Right hindlimb (tissue), 1 donor: ENCODE measurements around the gene RPIA.
"Not testable (repeated sequence)": the region's sequence is repeated elsewhere in the genome, so short reads cannot be mapped to it uniquely, and the experiment has no call there.

Experiments
- DNase-seq: peaks from one replicate; pipeline ENCODE4 v3.0.0-alpha.2; 2018

The RPIA gene

GRCh38 chr2:88691339-88692183, at the start of gene RPIA:
RPIA (plus strand) TSS chr2:88691673; CDS start chr2:88691699, 26 bp downstream.
- DNase-seq = peak; percentile 99

GRCh38 chr2:88642278-88642677, 49.2 kb upstream of the RPIA start:
- DNase-seq = no peak

GRCh38 chr2:88645291-88645882, 46.1 kb upstream of the RPIA start:
- DNase-seq = not testable (repeated sequence)

GRCh38 chr2:88651646-88652045, 39.8 kb upstream of the RPIA start:
- no peak for DNase-seq

- DNase-seq = no peak
Measured at GRCh38 chr2:88654714-88655113, 36.8 kb upstream of the RPIA start.

GRCh38 chr2:88656690-88657089, 34.8 kb upstream of the RPIA start:
- no peak for DNase-seq

- DNase-seq = no peak
Measured at GRCh38 chr2:88657131-88657530, 34.3 kb upstream of the RPIA start.

GRCh38 chr2:88658326-88658725, 33.1 kb upstream of the RPIA start:
- DNase-seq = no peak

GRCh38 chr2:88658881-88659537, 32.5 kb upstream of the RPIA start:
- no peak for DNase-seq

- DNase-seq = peak; percentile 63
Measured at GRCh38 chr2:88659538-88659915, 31.9 kb upstream of the RPIA start.

- DNase-seq = no peak
Measured at GRCh38 chr2:88660622-88661021, 30.9 kb upstream of the RPIA start.

- DNase-seq = no peak
Measured at GRCh38 chr2:88666576-88666975, 24.9 kb upstream of the RPIA start.

GRCh38 chr2:88667219-88667618, 24.3 kb upstream of the RPIA start:
- DNase-seq = no peak

GRCh38 chr2:88668862-88669261, 22.6 kb upstream of the RPIA start:
- no peak for DNase-seq

- no peak for DNase-seq
Measured at GRCh38 chr2:88669482-88670214, 21.8 kb upstream of the RPIA start.

- DNase-seq = no peak
Measured at GRCh38 chr2:88671786-88672427, 19.6 kb upstream of the RPIA start.

GRCh38 chr2:88673363-88673762, 18.1 kb upstream of the RPIA start:
- DNase-seq = no peak

- DNase-seq = no peak
Measured at GRCh38 chr2:88680266-88680902, 11.1 kb upstream of the RPIA start.

GRCh38 chr2:88680916-88681315, 10.6 kb upstream of the RPIA start:
- DNase-seq = no peak

- DNase-seq = no peak
Measured at GRCh38 chr2:88683160-88684021, 8.1 kb upstream of the RPIA start.

- DNase-seq = no peak
Measured at GRCh38 chr2:88684519-88684918, 7.0 kb upstream of the RPIA start.
